DND-41 (cell line): ENCODE data around the gene S100A4.
"Not testable (repeated sequence)": the region's sequence is repeated elsewhere in the genome, so short reads cannot be mapped to it uniquely, and the experiment has no call there.

Experiments used
- ATAC-seq: fragments of 200-7000 bp; cut with Tn5 transposase; 3 replicates; pipeline ENCODE4 v1.9.1; 2021; ENCODE audit warnings: low read depth; ENCODE audit not compliant: insufficient read depth
- DNase-seq: peaks from one replicate; pipeline ENCODE4 v3.0.0-alpha.2; 2020
- H2AFZ ChIP-seq: 2 replicates; pipeline ENCODE4 v1.6.0; 2012; ENCODE audit warnings: low read depth, low read length
- H3K27ac ChIP-seq: 2 replicates; pipeline ENCODE4 v1.5.1; 2012; ENCODE audit warnings: low read length, inconsistent platforms
- H3K27me3 ChIP-seq: fragments of 200-600 bp; sonication (generic); 2 replicates; pipeline ENCODE4 v1.6.0; 2012; ENCODE audit warnings: low read length, mild to moderate bottlenecking, inconsistent platforms; ENCODE audit not compliant: insufficient read depth, poor library complexity
- H3K36me3 ChIP-seq: 2 replicates; pipeline ENCODE4 v1.5.1; 2012; ENCODE audit warnings: low read length, inconsistent platforms; ENCODE audit not compliant: insufficient read depth
- H3K4me1 ChIP-seq: 2 replicates; pipeline ENCODE4 v1.5.1; 2012; ENCODE audit warnings: mild to moderate bottlenecking, low read length; ENCODE audit not compliant: insufficient read depth
- H3K4me2 ChIP-seq: 2 replicates; pipeline ENCODE4 v1.6.0; 2012; ENCODE audit warnings: mild to moderate bottlenecking, moderate library complexity, low read length, inconsistent platforms; ENCODE audit not compliant: insufficient read depth
- H3K4me3 ChIP-seq, 2 experiments: fragments of 200-600 bp in 1 of 2; shearing (Covaris generic) in 1 of 2; 2 replicates each; pipeline ENCODE4 v1.5.1; 2012 to 2016; ENCODE audit warnings: inconsistent platforms in 2 of 2, low read length in 2 of 2, mild to moderate bottlenecking in 2 of 2, low read depth in 1 of 2, moderate library complexity in 1 of 2
- H3K79me2 ChIP-seq: 2 replicates; pipeline ENCODE4 v1.6.0; 2012; ENCODE audit warnings: low read length, inconsistent platforms; ENCODE audit not compliant: insufficient read depth
- H3K9ac ChIP-seq: 2 replicates; pipeline ENCODE4 v1.6.0; 2012; ENCODE audit warnings: low read depth, mild to moderate bottlenecking, inconsistent platforms, low read length, moderate library complexity
- H3K9me3 ChIP-seq: 2 replicates; pipeline ENCODE4 v1.5.1; 2012; ENCODE audit warnings: low read length, moderate library complexity, mild to moderate bottlenecking, inconsistent platforms; ENCODE audit not compliant: insufficient read depth, severe bottlenecking
- H4K20me1 ChIP-seq: 2 replicates; pipeline ENCODE4 v1.6.0; 2012; ENCODE audit warnings: low read length; ENCODE audit not compliant: insufficient read depth
- CTCF ChIP-seq: IDR thresholded peaks from 2 replicates; pipeline ENCODE4 v1.5.1; 2012; ENCODE audit warnings: borderline replicate concordance, low read length, moderate library complexity, mild to moderate bottlenecking; ENCODE audit not compliant: poor library complexity, severe bottlenecking; ENCODE audit errors: extremely low read depth
- EZH2 ChIP-seq: IDR thresholded peaks from 3 replicates; pipeline ENCODE4 v1.6.1; 2012; ENCODE audit warnings: borderline replicate concordance, low read depth, mild to moderate bottlenecking, moderate library complexity, low read length, inconsistent platforms; ENCODE audit not compliant: severe bottlenecking

The S100A4 gene

DNA sequence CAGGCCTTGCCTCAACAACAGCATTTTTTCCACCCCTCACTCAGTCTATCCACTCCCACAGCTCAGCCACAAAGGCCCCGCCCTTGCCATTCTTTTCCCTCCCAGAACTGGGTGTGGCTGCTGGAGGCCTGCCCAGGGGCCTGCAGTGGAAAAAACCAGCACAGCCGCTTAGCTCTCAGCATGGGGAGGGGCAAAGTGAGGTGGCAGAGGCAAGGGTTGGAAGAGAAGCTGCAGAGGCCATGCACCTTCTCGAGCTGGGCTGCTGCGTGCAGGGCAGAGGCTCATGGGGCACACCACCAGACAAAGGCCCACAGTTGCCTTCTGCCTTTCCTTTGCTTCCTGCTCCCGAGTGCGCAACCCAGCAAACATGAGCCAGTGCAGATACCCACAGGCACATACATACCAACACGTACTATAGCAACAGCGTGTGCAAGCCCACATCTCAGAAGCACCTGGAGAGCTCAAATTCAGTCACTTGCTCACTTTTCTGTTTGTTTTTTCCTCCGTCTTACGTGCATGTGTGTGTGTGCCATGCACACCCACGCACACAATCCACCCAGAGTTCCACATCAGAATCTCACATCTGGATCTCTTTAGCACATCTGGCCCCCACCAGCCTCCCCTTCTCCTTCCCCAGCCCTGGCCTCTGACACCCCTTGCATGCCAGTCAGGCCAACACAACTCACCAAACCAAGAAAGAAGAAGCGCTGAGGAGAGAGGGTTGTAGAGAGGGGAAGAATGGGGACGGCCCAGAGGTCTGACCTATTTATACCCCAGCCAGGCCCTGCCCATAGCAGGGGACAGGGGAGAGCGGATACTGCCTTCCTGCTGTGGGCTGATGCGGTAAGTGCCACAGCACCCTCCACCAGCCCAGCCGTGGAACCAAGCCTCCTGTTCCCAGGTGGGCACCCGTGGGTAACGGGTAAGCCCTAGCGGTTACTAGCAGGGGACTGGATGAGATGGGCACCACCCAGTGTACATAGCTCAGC is at the start of gene S100A4:
S100A4 (minus strand) TSS at position 740 of the 989 bp plus-strand sequence. CDS start 1,012 bp downstream, outside the sequence.
- H3K36me3 ChIP-seq = no peaks in the 10 kb centered on the region
- no peaks in the 10 kb centered on the region for H3K27me3 ChIP-seq
- peak within 1 kb of the TSS; percentile 62 for H3K27ac ChIP-seq
- H3K9ac ChIP-seq = peak within 1 kb of the TSS; percentile 51
- ATAC-seq (peak; percentile 80), DNase-seq (peak; percentile 97)
- peak within 1 kb of the TSS; percentile 49 for H3K4me2 ChIP-seq
- H4K20me1 ChIP-seq = no peaks in the 10 kb centered on the region
- no peaks in the 10 kb centered on the region for H3K9me3 ChIP-seq
- no peak for TF ChIP-seq CTCF
- TF ChIP-seq EZH2 = no peak
- peaks cover 63% of the 10 kb centered on the region for H3K4me1 ChIP-seq
- H2AFZ ChIP-seq = peak within 1 kb of the TSS; percentile 77
- no peaks in the 10 kb centered on the region for H3K79me2 ChIP-seq
- H3K4me3 ChIP-seq = peak within 1 kb of the TSS in 1 of 2 experiments; percentile 21; a peak in 1 of 4 replicates

DNA sequence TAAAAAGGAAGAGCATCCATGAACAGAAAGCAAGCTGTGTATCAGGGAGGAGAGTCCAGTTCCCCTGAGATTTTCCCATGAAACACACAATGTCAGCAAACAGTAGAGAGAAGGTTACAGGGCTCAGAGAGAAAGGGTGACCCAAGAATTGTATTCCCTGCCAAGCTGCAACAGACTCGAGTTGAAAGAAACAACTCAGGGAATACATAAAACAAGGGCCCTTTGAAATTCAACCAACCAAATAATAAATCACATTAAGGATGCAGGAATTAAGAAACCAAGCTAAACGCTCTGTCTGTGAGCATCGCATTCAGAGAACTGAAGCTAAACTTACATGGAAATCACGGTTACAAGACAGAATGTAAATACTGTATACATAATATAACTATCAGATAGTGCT is 47.1 kb upstream of the S100A4 start:
- H3K4me3 ChIP-seq = no peak overlapping the region
- no peaks in the 10 kb centered on the region for H3K27me3 ChIP-seq
- DNase-seq = no peak
- no peak overlapping the region for H3K4me2 ChIP-seq
- no peaks in the 10 kb centered on the region for H4K20me1 ChIP-seq
- no peak for ATAC-seq
- no peaks in the 10 kb centered on the region for H3K36me3 ChIP-seq
- no peaks in the 10 kb centered on the region for H3K9me3 ChIP-seq
- H3K9ac ChIP-seq = no peak overlapping the region
- TF ChIP-seq CTCF = no peak
- no peak for TF ChIP-seq EZH2
- no peaks in the 10 kb centered on the region for H3K4me1 ChIP-seq
- no peak overlapping the region for H3K27ac ChIP-seq
- no peak overlapping the region for H2AFZ ChIP-seq
- H3K79me2 ChIP-seq = no peaks in the 10 kb centered on the region

- TF ChIP-seq EZH2 (no peak), CTCF (no peak)
Observed at GRCh38 chr1:153588482-153588881, 42.9 kb upstream of the S100A4 start.

DNA sequence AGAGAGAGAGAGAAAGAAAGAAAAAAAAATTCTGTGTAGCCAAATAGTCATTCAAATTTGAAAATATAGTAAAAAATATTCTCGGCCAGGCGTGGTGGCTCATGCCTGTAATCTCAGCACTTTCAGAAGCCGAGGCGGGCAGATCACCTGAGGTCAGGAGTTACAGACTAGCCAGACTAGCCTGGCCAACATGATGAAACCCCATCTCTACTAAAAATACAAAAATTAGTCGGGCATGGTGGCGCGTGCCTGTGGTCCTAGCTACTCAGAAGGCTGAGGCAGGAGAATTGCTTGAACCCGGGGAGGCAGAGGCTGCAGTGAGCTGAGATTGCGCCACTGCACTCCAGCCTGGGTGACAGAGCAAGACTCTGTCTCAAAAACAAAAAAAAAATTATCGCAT is 42.4 kb upstream of the S100A4 start:
- H3K9ac ChIP-seq, H4K20me1 ChIP-seq, H2AFZ ChIP-seq, H3K79me2 ChIP-seq, H3K27ac ChIP-seq, H3K9me3 ChIP-seq, DNase-seq, H3K36me3 ChIP-seq, H3K4me1 ChIP-seq, H3K4me2 ChIP-seq, ATAC-seq, H3K4me3 ChIP-seq, H3K27me3 ChIP-seq: not testable (repeated sequence)

More at GRCh38 chr1:153588482-153588881, 42.9 kb upstream of the S100A4 start:
- Histone ChIP-seq H3K79me2 (no peaks in the 10 kb centered on the region), H3K4me3 (no peak overlapping the region), H3K27ac (no peak overlapping the region), H3K36me3 (no peaks in the 10 kb centered on the region), H2AFZ (no peak overlapping the region), H3K4me1 (no peaks in the 10 kb centered on the region), H3K9me3 (no peaks in the 10 kb centered on the region), H3K4me2 (no peak overlapping the region), H3K9ac (no peak overlapping the region), H3K27me3 (no peaks in the 10 kb centered on the region), H4K20me1 (no peaks in the 10 kb centered on the region)
- DNase-seq = no peak
- no peak for ATAC-seq
